ELF-1 (cell line): ENCODE data around the gene EPC2.
A peak's percentile ranks its signal among the peaks of the same experiment; 100 is the strongest.
"Not testable (repeated sequence)": the region's sequence is repeated elsewhere in the genome, so short reads cannot be mapped to it uniquely, and the experiment has no call there.

Experiments used
- DNase-seq: peaks from one replicate; pipeline ENCODE4 v3.0.0-alpha.2; 2016; ENCODE audit warnings: low read depth, low spot score

The EPC2 gene

DNA sequence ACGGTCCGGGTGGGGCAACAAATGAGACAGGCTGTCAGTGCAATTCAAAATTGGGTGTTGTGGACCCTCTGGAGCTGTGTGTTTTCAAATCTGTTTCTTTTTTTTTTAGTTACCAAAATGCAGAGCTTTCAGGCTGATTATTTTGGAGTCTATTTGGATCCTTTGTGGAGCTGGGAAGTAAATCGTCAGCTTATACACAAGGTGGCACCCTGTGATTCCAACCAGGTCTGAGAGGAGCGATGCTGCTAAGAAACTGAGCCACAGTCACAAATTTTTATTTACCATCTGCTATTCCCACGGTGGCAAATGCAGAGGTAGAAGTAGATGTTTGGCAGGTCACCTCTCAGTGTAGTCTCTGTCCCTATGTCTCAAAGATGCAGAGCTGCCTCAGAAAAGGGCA is 3.8 kb upstream of the EPC2 start:
- no peak for DNase-seq

DNA sequence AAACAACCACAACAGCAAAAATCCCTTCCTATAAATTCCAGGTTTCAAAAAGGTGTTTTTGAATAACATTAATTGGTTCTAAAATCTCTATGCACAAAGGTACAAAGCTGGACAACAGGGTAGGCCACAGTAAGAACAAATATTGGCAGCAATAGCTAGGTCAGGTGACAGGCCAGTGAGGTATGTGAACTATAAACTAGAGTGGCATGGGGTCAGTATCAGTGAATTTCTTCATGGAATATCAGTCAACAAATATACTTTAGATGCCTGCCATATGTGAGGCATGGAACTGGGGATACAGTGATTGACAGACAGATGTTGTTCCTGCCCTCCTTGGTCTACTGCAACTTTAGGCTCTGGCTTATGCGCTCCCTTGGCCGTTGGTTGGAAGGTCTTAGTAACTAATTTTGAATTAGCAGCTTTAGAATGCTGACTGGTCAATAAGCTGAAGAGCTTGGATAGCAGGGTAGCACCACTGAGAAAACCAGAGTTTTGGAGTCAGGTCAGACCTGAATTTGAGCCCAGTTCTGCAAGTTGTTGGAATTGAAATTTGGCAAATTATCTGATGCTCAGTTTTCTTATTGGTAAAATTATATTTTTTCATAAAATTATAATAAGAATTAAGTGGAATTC is 2.3 kb upstream of the EPC2 start:
- no peak for DNase-seq

DNA sequence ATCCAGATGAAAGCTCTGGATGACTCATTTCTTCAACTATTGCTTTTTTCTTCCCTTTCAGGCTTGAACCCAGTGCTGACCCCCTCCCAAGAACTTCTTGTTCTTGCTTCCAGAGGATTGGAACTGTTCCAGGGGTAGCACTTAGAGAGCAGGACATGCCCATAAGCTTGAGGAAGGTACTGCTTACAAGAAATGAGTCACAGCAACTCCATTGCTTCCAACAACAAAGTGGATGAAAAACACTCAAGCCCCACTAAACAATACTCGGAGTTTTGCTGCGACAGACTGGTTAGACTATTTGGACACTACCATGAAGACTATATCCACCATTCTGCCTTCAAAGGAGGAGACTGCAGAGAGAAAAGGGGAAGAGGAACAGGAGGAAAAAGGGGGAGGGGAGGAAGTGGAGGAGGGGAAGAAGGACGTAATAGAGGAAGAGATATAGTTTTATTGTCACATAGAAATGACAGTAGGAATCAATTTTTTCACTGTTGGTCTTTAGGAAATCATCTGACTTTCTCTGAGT is 1.6 kb upstream of the EPC2 start:
- DNase-seq = no peak

DNA sequence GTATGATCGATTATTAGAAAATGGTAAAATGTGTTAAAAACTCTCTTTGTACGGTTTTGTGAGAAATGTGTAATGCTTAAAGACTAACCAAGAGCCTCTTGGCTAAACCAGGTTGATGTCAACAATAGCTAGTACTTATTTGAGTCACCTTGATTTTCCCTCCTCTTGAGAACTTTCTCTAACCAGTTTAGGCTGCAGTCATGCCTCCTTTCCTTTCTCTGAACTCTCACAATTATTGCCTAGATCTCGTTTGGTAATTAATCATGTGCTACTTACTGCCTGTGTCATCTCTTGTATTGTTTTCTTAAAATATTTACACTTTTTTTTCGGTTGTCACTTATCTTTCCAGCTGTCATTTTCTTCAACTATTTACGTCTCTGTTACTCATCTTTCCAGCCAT is 1.1 kb upstream of the EPC2 start:
- DNase-seq = no peak

DNA sequence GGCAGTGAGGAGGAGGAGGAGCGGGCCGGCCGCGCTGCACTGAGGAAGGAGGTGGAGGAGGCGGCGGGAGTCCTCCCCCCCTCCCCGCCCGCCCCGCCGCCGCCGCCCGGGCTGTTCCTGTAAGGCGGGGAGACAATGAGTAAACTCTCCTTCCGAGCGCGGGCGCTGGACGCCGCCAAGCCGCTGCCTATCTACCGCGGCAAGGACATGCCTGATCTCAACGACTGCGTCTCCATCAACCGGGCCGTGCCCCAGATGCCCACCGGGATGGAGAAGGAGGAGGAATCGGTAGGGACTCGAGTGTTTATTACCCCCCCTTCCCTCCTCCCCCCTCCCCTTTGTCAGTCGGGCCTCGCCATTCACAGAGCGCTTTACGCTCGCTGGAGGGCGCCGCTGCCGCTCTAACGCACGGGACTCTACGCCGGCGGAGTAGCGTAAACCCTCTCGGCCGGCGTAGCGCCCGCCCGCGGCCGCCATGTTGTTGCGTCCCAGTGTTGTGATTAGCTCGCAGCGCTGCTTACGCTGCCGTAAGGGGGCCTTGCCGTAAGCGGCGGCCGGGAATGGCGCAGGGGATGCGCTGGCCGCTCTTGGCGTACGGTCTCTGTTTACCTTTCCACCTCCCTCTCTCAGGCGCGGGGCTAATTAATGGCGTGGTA is 460 bp downstream of the EPC2 start:
- peak; percentile 98 for DNase-seq

DNA sequence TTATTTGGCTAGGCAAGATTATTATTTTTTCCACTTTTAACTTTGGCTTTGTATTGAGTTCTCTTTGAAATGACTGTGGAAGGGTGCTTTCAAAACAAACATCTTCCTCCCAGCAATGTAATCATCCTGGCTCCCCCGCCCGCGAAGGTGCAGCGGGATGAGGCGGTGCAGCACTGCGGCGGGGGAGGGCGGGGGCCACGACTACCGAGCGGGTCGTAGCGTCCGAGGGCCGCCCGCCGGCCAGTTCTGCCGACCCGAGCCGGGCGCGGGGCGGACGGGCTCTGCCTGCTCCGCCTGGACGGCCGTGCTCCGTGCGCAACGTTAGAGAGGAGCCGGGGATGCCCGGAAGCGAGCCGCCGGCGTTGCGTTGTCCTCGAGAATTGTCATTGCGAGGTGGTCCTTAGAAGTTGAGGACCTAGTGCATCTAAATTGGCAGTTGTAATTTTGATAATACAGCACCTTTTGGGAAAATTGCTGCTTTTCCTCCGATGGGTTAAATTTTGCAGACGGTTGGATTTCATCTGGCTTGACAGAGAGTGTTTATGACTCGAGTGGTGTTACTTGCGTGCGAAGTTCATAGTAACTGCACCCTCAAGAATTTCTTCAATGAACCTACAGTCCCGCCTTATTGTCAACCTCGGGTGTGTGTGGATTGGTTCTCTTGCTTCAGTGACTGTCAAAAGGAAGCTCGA is 1.1 kb downstream of the EPC2 start:
- no peak for DNase-seq

DNA sequence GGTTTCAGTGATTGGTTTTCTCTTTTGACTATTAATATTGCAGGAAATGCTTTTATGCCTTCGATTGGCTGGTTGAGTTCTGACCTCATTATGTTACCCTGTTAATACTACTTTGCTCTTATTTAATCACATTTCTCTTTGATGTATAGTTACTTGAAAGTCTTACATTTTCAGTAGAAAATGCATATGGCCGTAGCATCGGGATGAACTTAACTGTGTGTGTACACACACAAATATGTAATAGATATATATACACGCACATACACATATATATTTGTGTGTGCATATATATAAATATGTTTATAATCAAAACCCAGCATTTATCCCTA is 1.6 kb downstream of the EPC2 start:
- no peak for DNase-seq

DNA sequence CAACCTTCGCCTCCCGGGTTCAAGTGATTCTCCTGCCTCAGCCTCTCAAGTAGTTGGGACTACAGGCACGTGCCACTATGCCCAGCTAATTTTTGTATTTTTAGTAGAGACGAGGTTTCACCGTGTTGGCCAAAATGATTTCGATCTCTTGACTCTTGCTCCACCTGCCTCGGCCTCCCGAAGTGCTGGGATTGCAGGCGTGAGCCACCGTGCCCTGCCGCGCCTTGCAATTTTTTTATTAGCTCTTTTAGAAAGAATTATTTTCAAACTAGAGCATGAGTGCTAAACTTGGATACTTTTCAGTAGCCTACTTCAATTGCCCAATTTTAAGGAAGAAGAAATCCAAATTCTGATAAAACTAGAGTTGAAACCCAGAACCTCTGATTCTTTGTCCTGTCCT is 3.2 kb downstream of the EPC2 start:
- not testable (repeated sequence) for DNase-seq

DNA sequence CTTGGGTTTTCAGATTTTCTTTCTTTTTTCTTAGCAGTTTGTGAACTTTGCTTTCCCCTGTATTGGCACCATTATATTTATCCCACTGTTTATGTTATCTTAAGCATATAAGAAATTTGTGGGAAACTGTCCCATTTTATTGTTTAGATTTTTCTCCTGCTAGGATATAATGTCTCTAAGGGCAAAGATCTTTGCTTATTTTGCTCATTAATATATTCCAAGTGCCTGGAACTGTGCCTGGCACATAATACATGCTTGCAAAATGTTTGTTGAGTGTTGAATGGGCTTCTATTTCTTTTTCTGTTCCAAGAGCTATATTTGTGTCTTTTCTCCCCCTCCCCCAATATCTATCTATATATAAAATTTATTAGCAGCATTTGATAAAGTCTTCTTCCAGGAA is 5.4 kb downstream of the EPC2 start:
- no peak for DNase-seq

DNA sequence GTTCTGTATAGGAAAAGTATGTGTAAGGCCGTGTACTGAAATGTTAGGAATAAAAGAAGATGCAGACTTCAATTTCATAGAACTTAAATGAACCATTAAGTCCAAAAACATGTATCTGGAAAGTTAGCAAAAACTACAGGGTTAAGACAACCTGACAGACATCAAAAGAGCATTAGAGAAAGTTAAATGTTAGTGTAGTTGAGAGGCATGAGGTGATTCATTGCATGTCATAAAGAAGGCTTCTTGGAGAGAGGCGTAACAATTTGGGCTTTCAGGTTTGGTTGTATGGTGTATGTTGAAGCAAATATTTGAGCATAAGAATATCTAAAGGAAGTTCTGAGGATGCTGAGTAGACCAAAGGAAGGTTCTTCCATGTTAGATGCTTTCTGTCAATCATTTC is 6.3 kb downstream of the EPC2 start:
- DNase-seq = no peak

DNA sequence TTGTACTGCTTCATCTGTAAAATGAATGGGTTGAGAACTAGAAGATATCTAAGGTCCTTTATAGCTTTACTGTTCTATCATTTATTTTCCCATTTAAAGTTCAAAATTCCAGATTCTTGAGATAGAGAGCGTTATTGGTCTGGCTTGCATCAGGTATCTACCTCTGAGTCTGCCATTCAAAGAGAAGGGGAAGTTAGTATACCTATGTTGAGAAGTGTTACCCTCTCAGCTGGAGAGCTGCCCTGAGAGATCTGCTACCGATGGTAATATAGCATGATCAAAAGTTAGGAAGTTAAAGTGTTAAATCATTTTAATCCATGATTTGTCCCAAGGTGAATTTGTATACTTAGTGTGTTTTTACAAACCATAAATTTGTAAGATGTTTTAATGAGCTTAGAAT is 7.4 kb downstream of the EPC2 start:
- DNase-seq = no peak

DNA sequence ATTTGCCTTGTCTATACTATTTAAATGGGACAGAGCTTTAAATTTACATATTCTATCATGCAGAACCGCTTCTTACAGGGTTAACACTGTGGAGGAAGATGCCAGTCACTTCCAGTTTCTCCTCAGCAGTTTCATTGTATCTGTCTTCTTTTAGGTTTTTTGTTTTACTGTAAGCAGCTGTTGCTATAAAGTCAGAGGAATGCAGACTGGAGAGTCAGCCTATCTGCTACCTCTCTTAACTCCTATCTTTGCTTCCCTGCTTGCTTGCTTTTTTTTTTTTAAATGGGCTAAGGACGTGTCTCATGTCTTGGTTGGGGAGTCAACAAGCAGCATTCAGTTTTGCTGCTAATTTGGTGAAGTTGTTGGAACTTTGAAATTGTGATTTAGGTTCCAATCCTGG is 8.9 kb downstream of the EPC2 start:
- no peak for DNase-seq

DNA sequence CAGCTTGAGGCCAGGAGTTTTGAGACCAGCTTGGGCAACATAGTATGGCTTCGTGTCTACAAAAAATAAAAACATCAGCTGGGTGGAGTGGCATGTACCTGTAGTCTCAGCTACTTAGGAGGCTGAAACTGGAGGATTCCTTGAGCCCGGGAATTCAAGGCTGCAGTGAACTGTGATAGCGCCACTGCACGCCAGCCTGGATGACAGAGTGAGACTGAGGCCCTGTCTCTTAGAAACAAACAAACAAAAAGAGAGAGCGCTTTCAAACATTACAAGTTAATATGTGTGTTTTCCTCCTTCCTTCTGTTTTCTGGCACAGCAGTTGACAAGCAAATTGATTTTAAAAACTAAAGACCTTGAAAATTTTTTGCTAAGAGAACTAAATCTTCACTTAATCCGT is 9.9 kb downstream of the EPC2 start:
- DNase-seq = no peak

DNA sequence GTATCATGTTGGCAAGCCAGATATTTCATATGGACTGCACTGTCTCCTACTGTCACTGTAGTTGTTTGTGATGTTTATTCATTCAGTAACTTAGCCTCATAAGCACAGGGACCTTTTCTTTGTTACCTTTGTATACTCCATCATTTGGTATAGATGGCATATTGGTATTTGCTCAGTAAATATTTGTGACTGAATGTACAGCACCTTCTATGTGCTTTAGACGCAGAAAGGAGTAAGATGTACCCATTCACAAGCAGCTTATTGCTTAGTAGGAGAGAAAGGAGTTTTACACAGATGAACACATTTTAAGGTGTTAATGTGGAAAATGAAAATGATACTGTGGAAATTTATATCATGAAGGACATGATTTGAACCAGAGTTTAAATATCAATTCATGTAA is 12.0 kb downstream of the EPC2 start:
- no peak for DNase-seq

DNA sequence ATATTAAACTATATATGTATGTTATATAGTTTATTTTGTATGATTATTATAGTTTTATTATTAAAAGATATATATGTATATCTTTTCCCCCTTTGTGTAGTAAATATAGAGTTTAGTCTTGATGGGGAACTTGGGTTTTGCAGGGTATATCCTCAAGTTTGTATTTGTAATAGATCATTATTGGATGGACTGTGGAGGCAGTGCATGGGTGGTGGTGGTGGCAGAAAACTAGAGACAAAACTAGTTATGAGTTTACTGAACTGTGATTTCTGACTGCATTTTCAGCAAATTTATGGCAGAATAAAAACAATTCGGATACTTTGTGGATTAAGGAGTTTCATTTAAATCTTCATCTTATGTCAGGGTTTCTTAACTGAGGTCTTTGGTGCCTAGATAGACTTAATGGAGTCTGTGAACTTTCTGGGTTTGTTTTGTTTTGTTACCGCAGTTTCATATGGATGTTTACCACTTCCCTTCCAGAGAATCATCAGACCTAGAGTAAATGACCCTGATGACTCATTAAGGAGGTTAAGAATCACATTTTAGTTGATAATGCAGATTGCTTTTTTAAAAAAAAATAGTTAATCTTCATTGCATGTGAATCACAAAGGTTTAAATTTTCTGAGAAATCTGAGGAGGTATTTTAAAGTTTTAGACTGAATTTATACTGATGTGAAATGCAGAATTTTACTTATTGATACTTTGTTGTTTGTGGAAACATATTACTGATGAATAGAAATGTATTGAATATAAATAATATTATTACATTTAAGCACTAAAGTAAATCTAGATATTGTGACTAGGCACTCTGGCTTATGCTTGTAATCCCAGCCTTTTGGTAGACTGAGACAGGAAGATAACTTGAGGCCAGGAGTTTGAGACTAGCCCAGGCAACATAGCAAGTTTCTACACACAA is 14.5 kb downstream of the EPC2 start:
- DNase-seq = no peak

DNA sequence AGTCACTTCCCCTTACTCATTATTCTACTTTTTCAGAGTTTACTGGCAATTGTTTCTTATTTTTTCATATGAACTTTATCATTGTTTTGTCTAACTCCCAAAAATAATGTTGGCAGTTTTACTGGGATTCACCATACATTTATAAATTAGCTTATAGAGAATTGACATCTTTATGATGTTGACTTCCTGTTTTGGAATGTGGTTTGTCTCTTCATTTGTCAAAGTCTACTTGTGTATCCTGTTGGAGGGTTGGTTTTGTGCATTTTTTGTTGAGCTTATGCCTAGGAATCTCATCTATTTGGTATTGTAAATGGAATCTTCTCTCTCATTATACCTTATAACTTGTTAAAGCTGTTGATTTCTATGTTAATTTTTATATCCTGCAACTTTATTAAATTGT is 16.4 kb downstream of the EPC2 start:
- DNase-seq = no peak

DNA sequence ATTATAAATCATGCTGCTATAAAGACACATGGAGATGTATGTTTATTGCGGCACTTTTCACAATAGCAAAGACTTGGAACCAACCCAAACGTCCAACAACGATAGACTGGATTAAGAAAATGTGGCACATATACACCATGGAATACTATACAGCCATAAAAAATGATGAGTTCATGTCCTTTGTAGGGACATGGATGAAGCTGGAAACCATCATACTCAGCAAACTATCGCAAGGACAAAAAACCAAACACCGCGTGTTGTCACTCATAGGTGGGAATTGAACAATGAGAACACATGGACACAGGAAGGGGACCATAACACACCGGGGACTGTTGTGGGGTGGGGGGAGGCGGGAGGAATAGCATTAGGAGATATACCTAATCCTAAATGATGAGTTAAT is 17.8 kb downstream of the EPC2 start:
- DNase-seq = not testable (repeated sequence)

DNA sequence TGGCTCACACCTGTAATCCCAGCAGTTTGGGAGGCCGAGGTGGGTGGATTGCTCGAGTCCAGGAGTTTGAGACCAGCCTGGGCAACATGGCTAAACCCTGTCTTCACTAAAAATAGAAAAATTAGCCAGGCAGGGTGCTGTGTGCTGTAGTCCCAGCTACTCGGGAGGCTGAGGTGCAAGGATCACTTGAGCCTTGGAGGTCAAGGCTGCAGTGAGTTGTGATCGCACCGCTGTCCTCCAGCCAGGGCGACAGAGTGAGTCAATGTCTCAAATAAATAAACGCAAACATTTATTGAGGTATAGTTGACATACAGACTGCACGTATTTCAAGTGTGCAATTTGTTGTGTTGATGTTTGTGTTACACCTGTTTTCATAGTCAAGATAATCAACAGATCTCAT is 19.7 kb downstream of the EPC2 start:
- no peak for DNase-seq

DNA sequence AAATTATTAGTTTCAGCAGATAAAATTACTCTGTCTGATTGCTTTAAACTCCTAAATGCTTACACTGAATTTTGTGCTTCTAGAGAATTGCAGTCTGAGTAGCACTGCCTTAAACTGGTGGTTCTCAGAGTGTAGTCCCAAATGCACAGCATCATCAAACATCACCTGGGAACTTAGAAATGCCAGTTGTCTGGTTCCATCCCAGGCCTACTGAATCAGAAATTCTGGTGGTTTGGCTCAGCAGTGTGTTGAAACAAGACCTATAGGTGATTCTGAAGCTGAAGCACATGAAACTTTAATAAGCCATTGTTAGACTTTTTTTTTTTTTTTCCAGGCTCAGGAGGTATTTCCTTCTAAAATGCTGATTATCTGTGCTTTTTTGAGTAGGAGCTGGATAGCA is 22.0 kb downstream of the EPC2 start:
- DNase-seq = no peak

DNA sequence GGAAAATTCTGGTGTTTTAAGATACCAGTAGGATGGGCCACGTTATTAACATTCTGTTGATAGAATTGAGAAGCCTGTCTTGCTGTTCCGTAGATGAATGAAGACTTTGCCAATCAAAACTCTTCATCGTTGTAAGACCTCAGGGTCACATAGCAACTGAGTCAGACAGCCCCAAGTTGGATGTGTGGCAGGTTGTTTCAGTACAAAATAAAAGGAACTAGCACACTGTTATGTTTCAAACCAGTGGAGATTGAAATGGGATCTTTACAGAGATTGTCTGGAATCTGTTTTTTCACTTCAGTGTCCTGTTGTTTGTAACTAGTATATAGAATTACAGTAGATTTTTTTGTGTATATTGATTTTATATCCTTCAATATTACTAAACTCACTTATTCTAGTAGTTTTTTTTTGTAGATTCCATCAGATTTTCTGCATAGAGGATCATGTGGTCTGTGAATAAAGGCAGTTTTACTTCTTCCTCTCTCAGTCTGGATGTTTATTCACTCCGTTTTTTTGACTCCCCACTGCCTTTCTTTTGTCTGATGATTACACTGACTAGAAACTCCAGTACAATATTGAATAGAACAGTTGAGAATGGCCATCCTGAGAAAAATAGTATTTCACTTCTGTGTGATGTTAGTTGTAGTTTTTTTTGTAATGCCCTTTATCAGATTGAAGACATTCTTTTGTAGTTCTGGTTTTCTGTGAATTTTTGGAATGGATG is 22.7 kb downstream of the EPC2 start:
- DNase-seq = no peak

DNA sequence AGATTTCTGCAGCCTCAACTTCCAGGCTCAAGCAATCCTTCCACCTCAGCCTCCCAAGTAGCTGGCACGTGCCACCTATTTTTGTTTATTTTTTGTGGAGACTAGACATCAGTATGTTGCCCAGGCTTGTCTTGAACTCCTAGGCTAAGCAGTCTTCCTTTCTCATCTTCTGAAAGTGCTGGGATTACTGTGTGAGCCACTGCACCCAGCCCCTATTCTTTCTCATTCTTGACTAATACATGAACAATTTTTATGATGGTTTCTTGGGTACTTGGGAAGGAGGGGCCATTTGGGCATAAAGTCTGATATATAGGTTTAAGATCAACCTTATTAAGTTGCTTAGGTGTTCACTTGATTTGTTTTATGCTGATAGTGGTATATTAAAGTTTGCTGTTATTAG is 26.2 kb downstream of the EPC2 start:
- no peak for DNase-seq
